Hepatic stellate cell (primary cell): Measurements from ENCODE around the gene TTYH2.

Experiments used
- DNase-seq: peaks from one replicate; pipeline ENCODE4 v3.0.0; 2011; ENCODE audit warnings: low spot score

TTYH2 gene

DNA sequence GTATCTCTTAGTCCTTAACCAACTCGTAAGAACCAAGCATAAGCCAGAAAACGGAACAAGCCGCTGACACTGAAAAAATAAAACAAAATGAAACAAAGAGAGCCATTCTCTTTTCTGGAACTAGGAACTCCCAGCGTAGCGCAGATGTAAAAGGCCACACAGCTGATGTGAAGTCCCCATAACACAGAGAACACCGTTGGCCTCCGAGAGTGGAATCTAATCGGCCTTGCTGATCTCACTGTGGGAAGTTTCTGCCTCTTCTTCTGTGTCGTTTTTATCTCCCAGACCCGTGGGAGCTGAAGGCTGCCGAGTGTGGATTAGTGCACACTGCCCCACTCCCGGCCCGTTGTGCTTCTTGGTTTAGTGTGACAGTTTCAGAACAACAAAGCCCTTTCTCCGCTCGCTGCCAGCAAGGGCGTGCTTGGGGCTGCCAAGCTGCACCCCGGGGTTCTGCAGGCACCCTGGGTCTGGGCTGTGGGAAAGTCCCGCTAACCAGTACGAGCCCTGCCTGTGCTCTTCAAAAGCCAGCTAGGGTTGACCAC, 21.7 kb downstream of the TTYH2 start:
- DNase-seq, result no peak

DNA sequence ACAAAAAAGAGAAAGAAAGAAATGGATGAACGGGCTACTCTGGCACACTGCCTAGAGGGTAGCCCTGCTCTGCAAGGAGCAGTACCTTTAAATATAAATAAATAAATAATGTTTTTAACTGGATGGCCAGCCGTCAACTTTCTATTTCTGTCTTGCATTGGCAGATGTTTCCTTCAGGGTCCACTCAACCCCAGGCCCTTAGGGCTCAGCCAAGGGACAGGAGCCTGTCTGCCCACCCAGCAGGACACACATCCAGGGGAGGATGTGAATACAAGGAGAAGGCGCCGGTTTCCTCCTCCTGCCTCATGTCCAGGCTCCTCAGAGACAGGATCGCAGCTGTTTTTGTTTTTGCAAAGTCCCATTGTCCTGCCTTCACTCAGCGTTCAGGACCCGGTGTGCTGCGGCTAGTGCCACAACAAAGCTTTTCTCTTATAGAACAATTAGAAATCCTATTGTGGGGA, 22.6 kb downstream of the TTYH2 start:
- DNase-seq, result no peak

DNA sequence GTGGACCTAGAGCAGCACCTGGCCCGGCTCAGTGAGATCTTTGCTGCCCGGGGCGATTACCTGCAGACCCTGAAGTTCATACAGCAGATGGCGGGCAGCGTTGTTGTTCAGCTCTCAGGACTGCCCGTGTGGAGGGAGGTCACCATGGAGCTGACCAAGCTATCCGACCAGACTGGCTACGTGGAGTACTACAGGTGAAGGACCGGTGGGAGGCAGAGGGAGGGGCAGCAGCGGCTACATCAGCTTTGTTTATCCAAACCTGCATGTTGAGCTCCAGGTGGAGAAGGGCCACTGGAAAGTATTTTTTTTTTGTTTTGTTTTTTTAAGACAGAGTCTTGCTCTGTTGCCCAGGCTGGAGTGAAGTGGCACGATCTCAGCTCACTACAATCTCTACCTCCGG, 23.9 kb downstream of the TTYH2 start:
- DNase-seq, result no peak

- no peak for DNase-seq
Measured at GRCh38 chr17:74239172-74239571, 25.8 kb downstream of the TTYH2 start.

DNA sequence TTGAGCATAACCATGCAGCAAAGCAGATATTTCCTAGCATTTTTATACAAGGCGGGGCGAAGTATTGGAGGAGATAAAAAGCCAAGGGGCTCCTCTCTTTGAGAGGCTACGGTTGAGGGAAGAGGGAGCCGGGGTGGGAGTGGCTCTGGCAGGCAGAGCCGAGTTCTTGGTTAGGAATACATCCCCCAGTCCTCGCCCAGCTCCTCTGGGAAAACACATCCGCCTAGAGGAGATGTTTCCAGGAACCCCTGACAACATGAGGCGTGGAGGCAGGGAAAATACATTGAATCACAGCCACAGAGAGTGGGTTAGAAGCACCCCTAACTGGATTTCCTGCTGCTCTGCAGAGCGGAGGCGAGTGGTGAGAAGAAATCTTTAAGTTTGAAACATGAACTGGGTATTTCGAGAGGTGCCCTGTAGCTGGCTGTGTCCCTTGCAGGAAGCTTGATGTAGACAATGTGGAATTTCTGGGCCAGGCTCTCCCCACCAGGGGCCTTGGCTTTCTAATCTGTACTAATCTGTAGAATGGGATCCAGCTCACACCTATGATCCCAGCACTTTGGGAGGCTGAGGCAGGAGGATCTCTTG, 27.3 kb downstream of the TTYH2 start:
- DNase-seq, result no peak

- DNase-seq, result no peak
Measured at GRCh38 chr17:74241431-74241830, 28.1 kb downstream of the TTYH2 start.

DNA sequence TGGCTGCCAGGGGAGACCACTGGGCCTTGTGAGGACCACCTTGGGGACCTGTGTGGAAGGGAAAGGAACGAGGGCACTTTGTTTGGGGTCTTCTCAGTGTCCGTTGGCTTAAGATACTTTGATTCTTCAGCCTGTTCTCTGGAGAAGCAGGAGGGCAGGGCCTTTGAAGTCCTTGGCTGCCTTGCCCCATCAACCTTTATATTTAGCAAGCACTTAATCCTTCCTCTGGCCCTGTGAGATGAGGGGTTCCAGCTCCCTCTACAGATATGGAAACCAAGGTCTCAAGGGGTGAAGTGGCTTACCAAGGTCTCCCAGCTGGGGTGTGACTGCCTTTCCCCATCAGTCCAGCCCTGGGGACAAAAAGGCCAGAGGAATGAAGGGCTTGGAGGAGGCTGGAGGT, 28.5 kb downstream of the TTYH2 start:
- no peak for DNase-seq

- no peak for DNase-seq
Measured at GRCh38 chr17:74243013-74243755, 29.8 kb downstream of the TTYH2 start.

DNA sequence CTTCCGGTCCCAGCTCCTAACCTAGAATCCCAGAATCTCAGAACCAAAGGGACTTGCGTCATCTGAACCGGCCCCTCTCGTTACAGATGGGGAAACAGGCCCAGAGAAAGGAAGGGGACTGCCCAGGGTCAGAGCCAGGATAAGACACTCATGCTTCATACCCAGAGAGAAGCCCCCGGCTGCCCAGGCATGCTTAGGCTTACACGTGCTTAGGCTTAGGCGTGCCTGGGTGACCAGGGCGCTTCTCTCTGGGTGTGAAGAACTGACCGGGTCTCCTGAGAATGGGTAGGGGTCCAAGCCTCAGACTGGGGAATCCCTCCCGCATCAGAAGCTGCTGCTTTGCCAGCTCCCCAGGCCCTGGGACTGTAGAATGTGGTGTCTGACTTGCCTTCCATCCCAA, 30.8 kb downstream of the TTYH2 start:
- no peak for DNase-seq

- no peak for DNase-seq
Measured at GRCh38 chr17:74244548-74244947, 31.2 kb downstream of the TTYH2 start.

- DNase-seq, result no peak
Measured at GRCh38 chr17:74245145-74245831, 31.9 kb downstream of the TTYH2 start.

- no peak for DNase-seq
Measured at GRCh38 chr17:74245871-74246270, 32.5 kb downstream of the TTYH2 start.

DNA sequence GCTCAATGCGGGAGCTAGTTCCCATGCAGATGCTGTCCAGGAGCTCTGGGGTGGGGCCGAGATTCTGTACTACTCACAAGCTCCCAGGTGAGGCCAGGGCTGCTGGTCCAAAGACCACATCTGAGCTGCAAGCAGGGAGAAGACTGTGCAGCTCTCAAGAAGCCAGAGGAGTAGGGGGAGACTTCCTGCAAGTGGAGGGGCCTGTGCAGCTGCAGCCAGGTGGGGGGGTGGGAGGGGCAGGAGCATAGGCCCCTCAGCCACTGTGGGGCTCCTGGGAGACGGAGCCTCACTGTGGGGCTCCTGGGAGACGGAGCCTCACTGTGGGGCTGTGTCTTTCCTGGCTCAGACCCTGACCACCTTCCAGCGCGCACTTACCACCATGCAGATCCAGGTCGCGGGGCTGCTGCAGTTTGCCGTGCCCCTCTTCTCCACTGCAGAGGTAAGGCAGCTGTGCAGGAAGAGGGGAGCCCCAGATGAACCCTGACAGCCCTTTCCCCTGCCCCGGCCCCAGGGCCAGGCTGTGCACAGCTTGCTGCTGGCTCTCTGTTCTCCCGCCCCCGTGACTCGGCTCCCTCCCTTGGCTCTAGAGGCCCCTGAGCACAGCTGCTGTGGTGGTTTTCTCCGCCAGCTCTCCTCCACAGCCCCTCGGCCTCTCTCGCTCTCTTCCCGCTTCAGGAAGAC, 36.4 kb downstream of the TTYH2 start:
- no peak for DNase-seq

GRCh38 chr17:74250324-74250995, 37.1 kb downstream of the TTYH2 start:
- DNase-seq, result no peak

GRCh38 chr17:74251051-74251450, 37.7 kb downstream of the TTYH2 start:
- DNase-seq, result no peak

- DNase-seq, result no peak
Measured at GRCh38 chr17:74251569-74251968, 38.2 kb downstream of the TTYH2 start.

GRCh38 chr17:74252211-74252610, 38.8 kb downstream of the TTYH2 start:
- DNase-seq, result no peak

DNA sequence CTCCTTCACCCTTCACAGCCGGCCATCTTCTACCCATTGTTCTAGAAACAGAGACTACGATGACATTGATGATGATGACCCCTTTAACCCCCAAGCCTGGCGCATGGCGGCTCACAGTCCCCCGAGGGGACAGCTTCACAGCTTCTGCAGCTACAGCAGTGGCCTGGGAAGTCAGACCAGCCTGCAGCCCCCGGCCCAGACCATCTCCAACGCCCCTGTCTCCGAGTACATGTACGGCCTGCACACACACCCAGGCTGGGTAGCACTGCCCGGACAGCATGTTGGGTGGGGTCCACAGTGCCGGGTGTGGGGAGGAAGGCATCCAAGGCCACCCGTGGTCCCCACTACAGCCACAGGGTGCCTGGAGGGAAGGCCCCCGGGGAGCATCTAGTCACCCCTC, 39.7 kb downstream of the TTYH2 start:
- no peak for DNase-seq

GRCh38 chr17:74257311-74257710, 43.9 kb downstream of the TTYH2 start:
- no peak for DNase-seq

GRCh38 chr17:74259667-74260524, 46.5 kb downstream of the TTYH2 start:
- DNase-seq, result no peak

GRCh38 chr17:74260525-74260850, 47.1 kb downstream of the TTYH2 start:
- DNase-seq, result no peak
